NCI-H146 treated with DMSO at 0.1 percent for 48 hours (cell line): ENCODE results near the gene ASCL2.
"Not testable (repeated sequence)": the region's sequence is repeated elsewhere in the genome, so short reads cannot be mapped to it uniquely, and the experiment has no call there.

ENCODE experiments used
- DNase-seq: peaks from one replicate; lab custom pipeline; 2025; ENCODE audit not compliant: unreplicated experiment; lab: John Stamatoyannopoulos, UW

Gene ASCL2

DNA sequence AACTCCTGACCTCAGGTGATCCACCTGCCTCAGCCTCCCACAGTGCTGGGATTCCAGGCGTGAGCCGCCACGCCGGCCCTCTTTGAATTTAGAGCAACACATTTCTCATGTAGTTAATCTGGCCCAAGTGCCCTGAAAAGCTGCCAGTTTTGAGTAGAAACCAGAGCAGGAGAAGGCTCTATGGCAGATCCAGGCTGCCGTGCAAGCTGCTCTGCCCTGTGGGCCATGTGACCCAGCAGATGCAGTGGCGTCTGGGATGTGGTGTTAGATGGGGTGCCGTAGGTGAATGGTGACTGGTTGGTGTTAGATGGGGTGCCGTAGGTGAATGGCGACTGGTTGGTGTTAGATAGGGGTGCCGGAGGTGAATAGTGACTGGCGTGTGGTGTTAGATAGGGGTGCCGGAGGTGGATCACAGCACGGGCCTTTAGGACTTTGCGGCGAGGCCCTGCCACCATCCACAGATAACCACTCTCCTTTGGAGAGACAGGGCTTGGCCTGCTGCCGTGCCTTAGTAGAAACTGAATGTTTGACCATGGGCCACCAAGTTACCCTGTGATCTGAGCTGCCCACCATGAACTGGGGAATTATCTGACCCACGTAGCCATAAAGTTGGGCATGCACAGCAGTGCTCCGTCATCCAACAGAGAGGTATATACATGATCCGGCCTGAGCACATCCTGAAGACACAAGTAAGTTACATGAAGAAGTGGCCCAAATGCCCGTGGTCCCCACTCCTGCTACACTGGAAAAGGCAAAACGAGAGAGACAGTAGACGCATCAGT, 32.7 kb downstream of the ASCL2 start:
- DNase-seq, result no peak

DNA sequence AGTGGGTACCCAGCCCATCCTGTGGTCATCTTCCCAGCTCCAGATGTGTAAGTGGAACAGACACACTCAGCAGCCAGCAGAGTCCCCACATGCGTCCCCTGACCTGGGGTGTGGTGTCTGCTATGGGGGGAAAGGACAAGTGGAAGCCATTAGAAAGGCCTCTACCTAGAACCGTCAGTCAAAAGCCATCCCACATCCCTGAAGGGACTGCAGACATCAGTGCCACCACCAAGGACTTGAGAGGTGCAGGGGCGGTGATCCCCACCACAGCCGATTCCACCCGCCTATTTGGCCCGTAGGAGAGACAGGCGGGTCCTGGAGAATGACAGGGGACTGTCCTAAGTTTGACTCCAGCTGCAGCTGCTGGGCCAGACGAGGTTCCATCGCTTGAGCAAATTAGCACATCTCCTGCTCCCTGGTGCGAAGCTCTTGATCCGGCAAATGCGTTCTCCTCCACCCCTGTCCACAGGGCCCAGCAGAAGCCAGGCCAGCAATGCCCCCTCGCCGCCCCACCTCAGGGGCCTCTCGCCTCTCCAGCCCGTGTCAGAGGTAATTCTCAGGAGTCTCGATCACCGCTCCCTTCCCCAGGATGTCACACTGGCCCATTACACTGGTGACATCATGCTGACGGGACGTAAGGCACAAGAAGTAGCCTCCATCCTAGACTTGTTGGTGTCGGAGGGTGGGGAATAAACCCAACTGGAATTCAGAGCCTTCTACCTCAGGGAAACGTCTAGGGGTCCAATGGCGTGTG, 33.8 kb downstream of the ASCL2 start:
- DNase-seq, result not testable (repeated sequence)

DNA sequence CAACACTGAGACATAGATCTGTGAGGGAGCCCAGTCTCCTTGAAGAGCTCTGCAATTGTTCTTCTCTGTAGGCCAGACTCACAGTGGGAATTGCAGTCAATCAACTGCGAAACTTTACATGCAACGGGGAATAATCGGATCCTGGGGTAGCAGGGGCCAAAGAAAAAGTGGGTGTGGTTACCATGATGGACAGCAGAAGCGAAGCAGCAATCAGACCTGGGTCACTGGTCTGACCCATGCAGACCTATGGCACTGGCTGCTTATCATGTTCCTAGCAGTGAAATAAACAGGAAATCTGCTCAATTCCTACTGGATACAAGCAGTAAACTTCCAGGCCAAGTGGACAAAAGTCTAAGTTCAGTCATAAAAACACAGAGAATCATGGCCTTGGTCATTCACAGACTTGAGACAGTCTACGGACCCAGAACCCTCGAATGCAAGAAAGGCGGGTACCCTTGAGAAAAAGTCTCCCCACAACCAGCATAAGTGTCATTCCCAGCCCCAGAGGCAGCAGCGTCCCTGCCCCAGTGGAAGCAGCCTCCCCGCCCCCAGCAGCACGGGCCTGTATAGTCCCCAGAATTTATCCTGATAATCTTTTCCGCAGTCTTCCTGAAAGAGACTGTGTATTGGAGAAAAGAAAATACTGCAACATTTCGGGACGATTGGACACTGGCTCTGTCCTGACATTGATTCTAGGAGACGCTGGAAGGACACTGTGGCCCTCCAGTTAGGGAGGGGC, 34.6 kb downstream of the ASCL2 start:
- DNase-seq, result no peak

- DNase-seq, result no peak
Measured at GRCh38 chr11:2234963-2235362, 35.4 kb downstream of the ASCL2 start.

- no peak for DNase-seq
Measured at GRCh38 chr11:2233693-2234455, 36.5 kb downstream of the ASCL2 start.

DNA sequence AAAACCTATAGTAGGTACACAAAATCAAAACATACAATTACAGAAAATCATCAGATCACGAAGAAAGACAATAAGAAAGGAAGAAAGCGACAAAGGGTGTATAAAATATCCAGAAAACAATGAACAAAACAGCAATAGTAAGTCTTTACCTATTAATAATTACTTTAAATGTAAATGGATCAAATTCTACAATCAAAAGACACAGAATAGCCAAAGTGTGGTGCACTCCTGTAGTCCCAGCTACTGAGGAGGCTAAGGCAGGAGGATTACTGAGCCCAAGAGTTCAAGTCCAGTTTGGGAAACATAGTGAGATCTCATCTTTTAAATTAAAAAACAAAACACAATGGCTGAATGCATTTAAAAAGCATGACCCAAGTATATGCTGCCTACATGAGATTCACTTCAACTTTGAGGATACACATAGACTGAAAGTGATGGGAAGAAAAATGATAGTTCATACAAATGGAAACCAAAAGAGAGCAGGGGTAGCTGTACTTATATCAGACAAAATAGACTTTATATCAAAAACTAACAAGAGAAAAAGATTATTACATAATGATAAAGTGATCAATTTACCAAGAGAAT, 40.6 kb downstream of the ASCL2 start:
- no peak for DNase-seq

- DNase-seq, result no peak
Measured at GRCh38 chr11:2224254-2224653, 46.1 kb downstream of the ASCL2 start.

DNA sequence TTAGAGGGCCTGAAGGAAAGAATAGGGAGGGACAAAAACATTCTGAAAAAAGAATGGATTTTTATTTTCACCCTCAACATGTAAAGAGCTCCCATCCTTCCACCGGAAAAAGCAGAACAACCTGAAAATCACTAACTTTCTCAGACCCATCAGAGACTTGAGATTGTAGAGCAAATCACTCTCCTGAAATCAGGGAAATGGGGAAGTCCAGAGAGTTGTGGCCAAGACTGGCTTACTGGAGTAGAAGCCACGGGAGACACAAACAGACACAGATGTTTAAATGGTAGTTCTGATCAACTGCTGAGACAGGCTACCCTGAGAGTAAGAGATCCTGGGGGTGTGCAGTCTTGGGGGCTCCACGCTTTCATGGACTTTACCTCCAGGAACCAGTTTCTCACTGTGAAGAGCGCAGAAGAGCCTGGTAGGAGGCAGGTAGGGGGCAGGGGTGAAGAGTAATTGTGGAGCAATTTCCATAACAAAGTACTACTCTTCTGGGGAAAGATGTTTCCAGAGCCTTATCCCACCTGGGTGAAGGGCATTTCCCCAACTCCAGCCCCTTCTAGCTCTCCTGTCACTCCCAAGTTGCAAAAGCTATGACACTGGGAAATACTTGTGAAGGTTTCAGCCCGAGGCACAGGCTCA, 47.1 kb downstream of the ASCL2 start:
- DNase-seq, result no peak

DNA sequence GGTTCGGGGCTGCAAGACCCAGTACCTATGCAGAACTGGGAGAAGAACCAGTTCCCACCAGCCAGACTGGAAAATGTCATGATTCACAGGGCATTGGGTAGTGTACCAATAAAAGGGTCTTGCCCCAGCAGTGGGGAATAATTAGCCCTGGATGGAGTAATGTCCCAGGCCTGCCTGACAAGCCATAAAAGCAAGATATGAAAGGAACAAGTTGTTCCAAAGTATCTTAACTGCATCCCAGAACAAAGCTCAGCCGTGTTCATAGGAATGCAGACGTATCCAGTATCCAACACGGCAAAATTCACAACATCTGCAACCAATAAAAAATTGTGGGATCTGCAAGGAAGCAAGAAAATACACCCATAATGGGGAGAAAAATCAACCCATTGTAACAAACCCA, 47.9 kb downstream of the ASCL2 start:
- no peak for DNase-seq

GRCh38 chr11:2221591-2221990, 48.8 kb downstream of the ASCL2 start:
- DNase-seq, result no peak

DNA sequence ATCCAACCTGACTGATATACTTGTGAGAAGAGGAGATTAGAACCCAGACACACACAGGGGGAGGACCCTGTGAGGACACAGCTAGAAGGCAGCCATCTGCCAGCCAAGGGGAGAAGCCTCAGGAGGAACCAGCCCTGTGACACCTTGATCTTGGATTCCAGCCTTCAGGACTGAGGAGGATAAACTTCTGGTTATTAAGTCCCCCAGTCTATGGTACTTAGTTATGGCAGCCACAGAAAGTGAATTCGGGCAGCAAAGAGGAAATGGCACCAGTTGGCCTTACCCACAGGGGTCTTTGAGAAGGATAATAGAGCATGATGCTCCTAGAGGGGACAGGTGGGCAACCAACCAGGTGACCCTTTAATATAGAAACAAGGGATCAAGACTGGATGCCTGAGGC, 49.4 kb downstream of the ASCL2 start:
- no peak for DNase-seq

GRCh38 chr11:2220173-2220771, 50.1 kb downstream of the ASCL2 start:
- no peak for DNase-seq

GRCh38 chr11:2219318-2220017, 50.9 kb downstream of the ASCL2 start:
- no peak for DNase-seq
